NCI-H748 (cell line): ENCODE results near the gene HOXA3.

Experiments
- DNase-seq: peaks from one replicate; lab custom pipeline; 2025; ENCODE audit not compliant: unreplicated experiment; lab: John Stamatoyannopoulos, UW

Gene HOXA3

GRCh38 chr7:27064159-27064558, 88.2 kb downstream of the HOXA3 start:
- DNase-seq = no peak

- no peak for DNase-seq
Observed at GRCh38 chr7:27062946-27063345, 89.4 kb downstream of the HOXA3 start.
